Measurements from ENCODE around the gene MARCHF3. TPM values are rescaled to one million over a fixed set of nuclear protein-coding genes. Genes with fewer than 3 reads are reported as not detected.

Gene MARCHF3
- total and polyA plus RNA-seq, 10 of the 15 experiments (the other 5 are each of a cell fraction or from before 2014, with no cell fraction given), result 3.6 to 24.1 (median 11.3) TPM

- TF ChIP-seq, protein P1, sequence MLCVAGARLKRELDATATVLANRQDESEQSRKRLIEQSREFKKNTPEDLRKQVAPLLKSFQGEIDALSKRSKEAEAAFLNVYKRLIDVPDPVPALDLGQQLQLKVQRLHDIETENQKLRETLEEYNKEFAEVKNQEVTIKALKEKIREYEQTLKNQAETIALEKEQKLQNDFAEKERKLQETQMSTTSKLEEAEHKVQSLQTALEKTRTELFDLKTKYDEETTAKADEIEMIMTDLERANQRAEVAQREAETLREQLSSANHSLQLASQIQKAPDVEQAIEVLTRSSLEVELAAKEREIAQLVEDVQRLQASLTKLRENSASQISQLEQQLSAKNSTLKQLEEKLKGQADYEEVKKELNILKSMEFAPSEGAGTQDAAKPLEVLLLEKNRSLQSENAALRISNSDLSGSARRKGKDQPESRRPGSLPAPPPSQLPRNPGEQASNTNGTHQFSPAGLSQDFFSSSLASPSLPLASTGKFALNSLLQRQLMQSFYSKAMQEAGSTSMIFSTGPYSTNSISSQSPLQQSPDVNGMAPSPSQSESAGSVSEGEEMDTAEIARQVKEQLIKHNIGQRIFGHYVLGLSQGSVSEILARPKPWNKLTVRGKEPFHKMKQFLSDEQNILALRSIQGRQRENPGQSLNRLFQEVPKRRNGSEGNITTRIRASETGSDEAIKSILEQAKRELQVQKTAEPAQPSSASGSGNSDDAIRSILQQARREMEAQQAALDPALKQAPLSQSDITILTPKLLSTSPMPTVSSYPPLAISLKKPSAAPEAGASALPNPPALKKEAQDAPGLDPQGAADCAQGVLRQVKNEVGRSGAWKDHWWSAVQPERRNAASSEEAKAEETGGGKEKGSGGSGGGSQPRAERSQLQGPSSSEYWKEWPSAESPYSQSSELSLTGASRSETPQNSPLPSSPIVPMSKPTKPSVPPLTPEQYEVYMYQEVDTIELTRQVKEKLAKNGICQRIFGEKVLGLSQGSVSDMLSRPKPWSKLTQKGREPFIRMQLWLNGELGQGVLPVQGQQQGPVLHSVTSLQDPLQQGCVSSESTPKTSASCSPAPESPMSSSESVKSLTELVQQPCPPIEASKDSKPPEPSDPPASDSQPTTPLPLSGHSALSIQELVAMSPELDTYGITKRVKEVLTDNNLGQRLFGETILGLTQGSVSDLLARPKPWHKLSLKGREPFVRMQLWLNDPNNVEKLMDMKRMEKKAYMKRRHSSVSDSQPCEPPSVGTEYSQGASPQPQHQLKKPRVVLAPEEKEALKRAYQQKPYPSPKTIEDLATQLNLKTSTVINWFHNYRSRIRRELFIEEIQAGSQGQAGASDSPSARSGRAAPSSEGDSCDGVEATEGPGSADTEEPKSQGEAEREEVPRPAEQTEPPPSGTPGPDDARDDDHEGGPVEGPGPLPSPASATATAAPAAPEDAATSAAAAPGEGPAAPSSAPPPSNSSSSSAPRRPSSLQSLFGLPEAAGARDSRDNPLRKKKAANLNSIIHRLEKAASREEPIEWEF (IDR thresholded peaks at IDR 0.05; ENCODE audit: insufficient replicate concordance, low read depth, low read length), result peak; percentile 82
- TF ChIP-seq TCF7 (IDR thresholded peaks at IDR 0.05; ENCODE audit: borderline replicate concordance) (no peak; the same call in 1 of the 2 replicates), USF2 (IDR thresholded peaks at IDR 0.05; ENCODE audit: borderline replicate concordance, low read depth, low read length) (no peak; the same call in 1 of the 2 replicates), SMAD1 (IDR thresholded peaks at IDR 0.05; ENCODE audit: low read depth, partially characterized antibody) (peak; percentile 59), IRF5 (IDR thresholded peaks at IDR 0.05; ENCODE audit: borderline replicate concordance) (no peak), CREM (IDR thresholded peaks at IDR 0.05; ENCODE audit: low read depth) (0 out of 2 replicates have a peak, but pooled peaks have one; percentile 6), FOXM1 (IDR thresholded peaks at IDR 0.05; ENCODE audit: low read depth, low read length) (peak; percentile 68; the same call in 1 of the 2 replicates), ESRRA (IDR thresholded peaks at IDR 0.05; ENCODE audit: low read length) (no peak; the same call in 1 of the 2 replicates), ASH2L (IDR thresholded peaks at IDR 0.05; ENCODE audit: borderline replicate concordance, low read depth) (no peak), MYC (IDR thresholded peaks at IDR 0.05; ENCODE audit: insufficient read depth, insufficient read length, insufficient replicate concordance, low read length, severe bottlenecking) (no peak), EED (IDR thresholded peaks at IDR 0.05; ENCODE audit: low read depth) (peak; percentile 50; the same call in 1 of the 2 replicates), IRF4 (IDR thresholded peaks at IDR 0.05; ENCODE audit: low read depth, low read length) (no peak), MAX (IDR thresholded peaks at IDR 0.05; ENCODE audit: low read depth, low read length) (peak; percentile 74; the same call in 1 of the 2 replicates), WRNIP1 (IDR thresholded peaks at IDR 0.05; ENCODE audit: borderline replicate concordance, low read depth, low read length) (no peak), TARDBP (IDR thresholded peaks at IDR 0.05; ENCODE audit: borderline replicate concordance) (no peak), BCL3 (IDR thresholded peaks at IDR 0.05; ENCODE audit: borderline replicate concordance, insufficient read depth, low read depth, low read length, poor library complexity, severe bottlenecking) (no peak), STAT1 (conservative IDR thresholded peaks at IDR 0.05) (no peak), BRCA1 (IDR thresholded peaks at IDR 0.05; ENCODE audit: low read depth, low read length) (no peak), KDM1A (IDR thresholded peaks at IDR 0.05; ENCODE audit: borderline replicate concordance) (no peak), SPI1 (IDR thresholded peaks at IDR 0.05; ENCODE audit: borderline replicate concordance, insufficient read depth, low read depth, low read length) (peak; percentile 60; the same call in 1 of the 2 replicates)
These were observed 18.3 kb downstream of the MARCHF3 start (continued) for GRCh38 chr5:127011961-127012644.

Data from GM12878 (cell line).